Activated CD4-positive, alpha-beta T cell treated with anti-CD3 and anti-CD28 coated beads, Interleukin-2, amount 10 ng/mL, durations not matched to agents 7 days and 5 days (primary cell): ENCODE measurements around the gene METRN. TPM values are rescaled to one million over a fixed set of nuclear protein-coding genes. Genes with fewer than 3 reads are reported as not detected.
"Not testable (repeated sequence)": the region's sequence is repeated elsewhere in the genome, so short reads cannot be mapped to it uniquely, and the experiment has no call there.

Experiments
- CTCF ChIA-PET: fragments of 350-600 bp; sonication (Branson Sonifier 250); formaldehyde crosslinking; loops from one replicate; lab custom pipeline; 2021; ENCODE audit warnings: antibody characterized with exemption; lab: Charles Lee
- POLR2A ChIA-PET: fragments of 350-600 bp; sonication (Branson Sonifier 250); formaldehyde crosslinking; loops from one replicate; lab custom pipeline; 2021; ENCODE audit warnings: antibody characterized with exemption; lab: Charles Lee
- DNase-seq: peaks from one replicate; pipeline ENCODE4 v3.0.0-alpha.2; 2020
- H3K27ac Mint-ChIP-seq: one replicate; pipeline ENCODE4 v1.8.0; 2021; ENCODE audit warnings: mild to moderate bottlenecking, moderate library complexity, mixed read lengths
- H3K27me3 Mint-ChIP-seq: one replicate; pipeline ENCODE4 v1.8.0; 2021; ENCODE audit warnings: mixed read lengths
- H3K36me3 Mint-ChIP-seq: one replicate; pipeline ENCODE4 v1.8.0; 2021; ENCODE audit warnings: low read depth, mixed read lengths
- H3K4me1 Mint-ChIP-seq: one replicate; pipeline ENCODE4 v1.8.0; 2021; ENCODE audit warnings: mixed read lengths
- H3K4me3 Mint-ChIP-seq: one replicate; pipeline ENCODE4 v1.8.0; 2021; ENCODE audit warnings: mild to moderate bottlenecking, moderate library complexity, mixed read lengths
- H3K9me3 Mint-ChIP-seq: one replicate; pipeline ENCODE4 v1.8.0; 2021; ENCODE audit warnings: mixed read lengths
- total RNA-seq, 2 experiments: library from RNA; stranded (reverse); gene quantifications; one replicate each; pipeline ENCODE4 v1.2.3, GENCODE V29; 2021

METRN gene
- total RNA-seq, 2 experiments from 2014 or later, result 2.5 to 3.0 TPM

- Mint-ChIP-seq H3K4me3 (no peak overlapping the region), H3K36me3 (peaks cover 14% of the 10 kb centered on the region), H3K27ac (no peak overlapping the region), H3K27me3 (no peaks in the 10 kb centered on the region), H3K4me1 (peaks cover 20% of the 10 kb centered on the region), H3K9me3 (no peaks in the 10 kb centered on the region)
- no peak for DNase-seq
- ChIA-PET POLR2A (no interaction called here), CTCF (interaction anchor here (1.6 kb wide), 1 partner anchor 30 kb away, joined by 5 read pairs; no protein-coding TSS in a partner anchor)
These were observed 18.7 kb downstream of the METRN start for GRCh38 chr16:733382-734207.

DNA sequence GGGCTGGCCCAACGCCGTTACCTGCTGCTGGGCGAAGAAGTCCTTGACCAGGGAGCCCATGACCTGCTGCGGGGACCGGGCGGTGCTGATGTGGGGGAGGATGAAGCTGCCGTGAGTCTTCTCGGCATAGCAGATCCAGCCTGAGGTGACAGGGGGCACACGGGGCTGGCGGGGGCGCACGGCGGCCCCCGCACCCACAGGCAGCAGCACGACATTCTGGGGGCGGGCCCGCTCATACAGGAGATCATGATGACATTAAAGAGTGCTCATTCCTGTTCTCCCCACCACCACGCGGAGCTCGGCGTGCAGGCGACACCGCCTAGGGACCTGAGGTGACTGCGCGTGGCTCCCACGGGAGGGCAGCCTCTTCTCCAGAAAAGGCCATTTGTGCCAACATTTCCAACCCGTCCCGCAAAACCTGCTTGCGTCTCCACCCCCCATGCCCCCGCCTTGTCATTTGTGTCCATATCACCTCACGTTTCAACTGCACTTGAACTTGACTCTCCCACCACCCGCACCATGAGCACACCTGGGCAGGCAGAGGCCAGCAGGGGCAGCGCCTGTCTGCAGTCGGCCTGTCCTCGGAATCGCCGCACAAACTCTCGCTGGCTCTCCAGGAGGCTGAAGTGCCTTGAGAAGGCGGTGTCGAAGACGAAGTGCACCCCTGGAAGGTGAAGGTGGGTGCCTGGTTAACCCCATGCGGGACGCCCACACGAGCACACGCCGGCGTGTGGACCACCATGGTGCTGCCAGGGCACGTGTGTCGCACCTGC lies 19.5 kb downstream of the METRN start:
- Mint-ChIP-seq H3K27ac (no peak overlapping the region), H3K36me3 (peaks cover 14% of the 10 kb centered on the region), H3K27me3 (no peaks in the 10 kb centered on the region), H3K4me3 (no peak overlapping the region), H3K9me3 (no peaks in the 10 kb centered on the region), H3K4me1 (peaks cover 23% of the 10 kb centered on the region)
- DNase-seq, result no peak
- ChIA-PET POLR2A (no interaction called here), CTCF (no interaction called here)

- POLR2A ChIA-PET, result no interaction called here
- H3K9me3 Mint-ChIP-seq, result no peaks in the 10 kb centered on the region
- H3K4me3 Mint-ChIP-seq, result no peak overlapping the region
- no peak overlapping the region for H3K27ac Mint-ChIP-seq
- H3K27me3 Mint-ChIP-seq, result no peaks in the 10 kb centered on the region
- CTCF ChIA-PET, result interaction anchor here (1.2 to 2.1 kb wide), 4 partner anchors 9 to 51 kb away, joined by 3 to 9 read pairs (median 5); partner anchors contain the start of genes ANTKMT, CCDC78 and HAGHL
- H3K36me3 Mint-ChIP-seq, result peaks cover 14% of the 10 kb centered on the region
- DNase-seq, result no peak
- H3K4me1 Mint-ChIP-seq, result peaks cover 28% of the 10 kb centered on the region
These were observed 20.3 kb downstream of the METRN start for GRCh38 chr16:734981-735881.

DNA sequence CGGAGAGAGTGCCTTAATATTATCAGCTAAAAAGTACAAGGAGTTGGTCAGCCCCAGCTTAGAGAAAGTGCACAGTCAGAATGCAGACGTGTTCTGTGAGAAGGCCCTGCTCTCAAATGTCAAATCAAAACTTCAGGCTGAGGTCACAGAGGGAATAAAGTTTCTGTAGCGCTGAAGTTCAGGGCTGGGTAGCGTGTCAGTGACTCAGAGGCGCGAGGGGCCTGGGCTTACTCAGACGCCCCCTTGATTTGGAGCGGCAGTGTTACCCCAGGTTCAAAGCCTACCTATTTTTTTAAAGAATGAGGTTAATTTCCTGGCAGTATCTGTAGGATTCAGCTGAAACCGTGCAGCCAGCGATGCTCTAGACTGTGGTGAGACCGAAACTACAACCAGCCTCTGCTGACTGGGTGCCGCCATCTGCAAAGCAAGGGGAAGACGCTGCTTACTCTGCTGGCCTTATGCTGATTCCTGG lies 21.1 kb downstream of the METRN start:
- POLR2A ChIA-PET, result interaction anchor here (0.7 kb wide), 1 partner anchor 51 kb away, joined by 7 read pairs; no protein-coding TSS in a partner anchor
- DNase-seq, result peak; percentile 43
- H3K4me3 Mint-ChIP-seq, result no peak overlapping the region
- no peaks in the 10 kb centered on the region for H3K27me3 Mint-ChIP-seq
- H3K27ac Mint-ChIP-seq, result peak overlapping the region; percentile 36
- H3K9me3 Mint-ChIP-seq, result no peaks in the 10 kb centered on the region
- H3K36me3 Mint-ChIP-seq, result peaks cover 14% of the 10 kb centered on the region
- CTCF ChIA-PET, result interaction anchor here (0.7 to 2.1 kb wide), 5 partner anchors 9 to 50 kb away, joined by 3 to 9 read pairs (median 3); partner anchors contain the start of genes ANTKMT, CCDC78 and HAGHL
- H3K4me1 Mint-ChIP-seq, result peaks cover 28% of the 10 kb centered on the region

DNA sequence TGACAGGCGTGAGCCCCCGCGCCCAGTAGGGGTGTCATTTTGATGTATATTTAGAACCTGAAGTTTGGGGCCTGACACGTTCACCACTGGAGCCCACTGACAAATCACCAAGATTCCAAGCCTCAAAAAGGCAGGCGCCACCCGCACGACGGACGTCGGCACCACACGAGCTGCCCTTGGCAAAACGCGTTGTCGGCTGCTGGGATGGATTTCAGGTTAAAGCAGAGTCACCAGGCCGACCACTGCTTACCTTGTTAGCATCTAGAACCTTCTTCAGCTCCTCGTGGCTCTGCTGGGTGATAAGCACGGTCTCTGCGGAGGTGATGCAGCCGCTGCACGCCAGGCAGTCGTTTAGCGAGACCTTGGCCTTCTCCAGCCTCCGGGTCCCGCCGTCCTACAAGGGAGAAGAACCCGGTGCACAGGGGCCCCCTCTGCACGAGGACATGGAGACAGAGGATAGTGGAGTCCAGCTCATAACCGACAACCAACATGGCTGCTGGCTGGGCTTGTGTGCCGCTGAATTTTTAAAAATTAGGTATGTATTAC lies 22.1 kb downstream of the METRN start:
- Mint-ChIP-seq H3K27ac (no peak overlapping the region), H3K27me3 (no peaks in the 10 kb centered on the region), H3K4me3 (no peak overlapping the region), H3K9me3 (no peaks in the 10 kb centered on the region), H3K4me1 (peaks cover 31% of the 10 kb centered on the region), H3K36me3 (peaks cover 14% of the 10 kb centered on the region)
- POLR2A ChIA-PET, result no interaction called here
- CTCF ChIA-PET, result interaction anchor here (1.2 to 2.1 kb wide), 3 partner anchors 12 to 49 kb away, joined by 3 to 9 read pairs (median 3); partner anchors contain the start of gene ANTKMT
- DNase-seq, result no peak

- H3K4me3 Mint-ChIP-seq, result peak overlapping the region; percentile 79
- H3K36me3 Mint-ChIP-seq, result peaks cover 14% of the 10 kb centered on the region
- H3K27ac Mint-ChIP-seq, result peak overlapping the region; percentile 62
- no peaks in the 10 kb centered on the region for H3K9me3 Mint-ChIP-seq
- H3K4me1 Mint-ChIP-seq, result peaks cover 31% of the 10 kb centered on the region
- DNase-seq, result no peak
- ChIA-PET CTCF (interaction anchor here (0.5 to 3.0 kb wide), 12 partner anchors 9 to 403 kb away, joined by 3 to 14 read pairs (median 5); partner anchors contain the start of genes ANTKMT, CCDC78 and WDR24), POLR2A (no interaction called here)
- no peaks in the 10 kb centered on the region for H3K27me3 Mint-ChIP-seq
These were observed 24.9 kb downstream of the METRN start for GRCh38 chr16:739560-740458.

- Mint-ChIP-seq H3K4me3 (peak overlapping the region; percentile 79), H3K27ac (peak overlapping the region; percentile 62), H3K9me3 (no peaks in the 10 kb centered on the region), H3K4me1 (peaks cover 28% of the 10 kb centered on the region), H3K36me3 (peaks cover 11% of the 10 kb centered on the region), H3K27me3 (no peaks in the 10 kb centered on the region)
- POLR2A ChIA-PET, result no interaction called here
- CTCF ChIA-PET, result interaction anchor here (0.5 to 3.0 kb wide), 13 partner anchors 9 to 402 kb away, joined by 3 to 14 read pairs (median 5); partner anchors contain the start of genes ANTKMT, CCDC78, METTL26 and WDR24
- no peak for DNase-seq
These were observed 25.5 kb downstream of the METRN start for GRCh38 chr16:740459-740763.

DNA sequence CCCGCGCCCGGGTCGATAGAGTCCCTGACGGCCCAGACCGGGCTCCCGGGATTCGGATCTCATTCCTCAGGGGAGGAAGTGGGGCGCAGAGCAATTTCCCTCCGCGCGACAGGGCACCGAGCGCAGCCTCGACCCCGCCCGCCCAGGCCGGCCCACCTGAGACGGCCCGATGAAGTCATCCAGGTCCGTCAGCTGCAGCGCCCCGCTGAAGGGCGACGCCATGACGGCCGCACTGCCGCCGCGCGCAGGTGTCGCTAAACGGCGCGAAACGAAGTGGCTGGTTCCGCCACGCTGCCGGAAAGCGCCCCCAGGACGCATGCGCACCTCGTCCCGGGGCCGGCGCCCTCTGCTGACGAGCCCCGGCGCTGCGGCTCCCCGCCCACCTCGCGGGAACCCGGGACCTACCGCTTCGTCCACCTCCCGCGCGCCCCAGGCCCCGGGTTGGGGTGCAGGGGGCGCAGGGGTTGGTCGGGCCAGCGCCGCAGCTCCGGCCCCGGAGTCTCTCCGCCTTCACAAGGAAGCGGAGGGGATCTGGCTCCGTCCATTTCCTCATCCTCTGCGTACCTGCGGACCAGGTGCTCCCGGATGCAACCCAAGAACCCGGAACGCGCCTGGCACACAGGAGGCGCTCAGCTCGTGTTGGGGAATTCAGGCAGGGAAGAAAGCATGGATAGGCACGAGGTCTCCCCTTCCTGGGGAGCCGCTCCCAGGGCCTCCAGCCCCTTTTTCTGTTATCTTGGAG lies 26.0 kb downstream of the METRN start, which contains the start of gene CIAO3:
CIAO3 (minus strand) TSS at position 234 of the 742 bp plus-strand sequence; CDS start at position 222, 12 bp downstream.
- Mint-ChIP-seq H3K4me3 (peak within 1 kb of the TSS; percentile 79), H3K4me1 (peaks cover 24% of the 10 kb centered on the region), H3K9me3 (no peaks in the 10 kb centered on the region), H3K27ac (peak within 1 kb of the TSS; percentile 81), H3K27me3 (no peaks in the 10 kb centered on the region), H3K36me3 (peaks cover 8% of the 10 kb centered on the region)
- peak; percentile 90 for DNase-seq
- ChIA-PET CTCF (interaction anchor here (0.5 to 3.0 kb wide), 14 partner anchors 8 to 401 kb away, joined by 3 to 14 read pairs (median 5); partner anchors contain the start of genes ANTKMT, CCDC78, METTL26 and WDR24), POLR2A (interaction anchor here (0.7 kb wide), 1 partner anchor 302 kb away, joined by 4 read pairs; no protein-coding TSS in a partner anchor)

DNA sequence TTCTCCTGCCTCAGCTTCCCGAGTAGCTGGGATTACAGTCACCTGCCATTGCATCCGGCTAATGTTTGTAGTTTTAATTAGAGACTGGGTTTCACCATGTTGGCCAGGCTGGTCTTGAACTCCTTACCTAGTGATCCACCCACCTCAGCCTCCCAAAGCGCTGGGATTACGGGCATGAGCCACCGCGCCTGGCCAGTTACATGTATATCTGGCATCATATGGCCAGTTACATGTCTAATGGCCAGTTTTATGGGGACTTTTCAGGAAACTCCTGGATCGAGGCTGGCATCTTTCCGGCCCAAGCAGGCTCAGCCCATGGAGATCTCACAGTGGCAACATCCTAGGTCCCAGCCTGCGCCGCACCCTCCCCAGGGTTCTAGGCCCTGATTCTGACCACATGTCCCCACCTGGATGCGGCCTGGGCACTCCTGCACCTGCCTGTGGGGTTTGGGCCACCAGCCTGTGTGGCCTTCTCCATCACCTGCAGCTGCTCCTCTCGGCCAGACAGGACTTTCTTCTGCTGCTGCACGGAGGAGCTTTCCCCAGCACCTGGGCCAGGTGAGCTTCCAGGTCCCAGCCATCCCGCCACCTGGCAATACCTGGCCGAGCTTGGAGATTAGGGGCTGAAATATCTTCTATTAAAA lies 27.2 kb downstream of the METRN start:
- POLR2A ChIA-PET, result interaction anchor here (0.7 kb wide), 1 partner anchor 301 kb away, joined by 4 read pairs; no protein-coding TSS in a partner anchor
- H3K4me3 Mint-ChIP-seq, result peak overlapping the region; percentile 67

DNA sequence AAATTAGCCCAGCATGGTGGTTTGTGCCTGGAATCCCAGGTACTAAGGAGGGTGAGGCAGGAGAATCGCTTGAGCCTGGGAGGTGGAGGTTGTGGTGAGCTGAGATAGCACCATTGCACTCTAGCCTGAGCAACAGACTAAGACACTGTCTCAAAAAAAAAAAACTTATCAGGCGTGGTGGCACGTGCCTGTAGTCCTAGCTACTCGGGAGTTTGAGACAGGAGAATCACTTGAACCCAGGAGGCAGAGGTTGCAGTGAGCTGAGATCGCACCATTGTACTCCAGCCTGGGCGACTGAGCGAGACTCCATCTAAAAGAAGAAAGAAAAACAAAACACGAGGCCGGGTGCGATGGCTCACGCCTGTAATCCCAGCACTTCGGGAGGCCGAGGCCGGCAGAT lies 28.0 kb downstream of the METRN start:
- H3K27ac Mint-ChIP-seq, H3K27me3 Mint-ChIP-seq, POLR2A ChIA-PET, H3K4me3 Mint-ChIP-seq, DNase-seq, H3K36me3 Mint-ChIP-seq, H3K9me3 Mint-ChIP-seq: not testable (repeated sequence)
- CTCF ChIA-PET, result interaction anchor here (0.6 to 1.7 kb wide), 3 partner anchors 19 to 140 kb away, joined by 4 to 5 read pairs (median 4); partner anchors contain the start of gene ANTKMT
- peaks cover 14% of the 10 kb centered on the region for H3K4me1 Mint-ChIP-seq

More for the DNA sequence above, 27.2 kb downstream of the METRN start:
- Mint-ChIP-seq H3K4me1 (peaks cover 20% of the 10 kb centered on the region), H3K36me3 (peaks cover 5% of the 10 kb centered on the region), H3K27me3 (no peaks in the 10 kb centered on the region), H3K9me3 (no peaks in the 10 kb centered on the region), H3K27ac (peak overlapping the region; percentile 57)
- DNase-seq, result no peak
- CTCF ChIA-PET, result interaction anchor here (1.1 to 1.7 kb wide), 2 partner anchors 8 to 21 kb away, joined by 4 read pairs; partner anchors contain the start of gene ANTKMT
